Sigmoid colon (tissue), 7 donors: ENCODE results near the gene C19orf25. TPM values are rescaled to one million over a fixed set of nuclear protein-coding genes. Genes with fewer than 3 reads are reported as not detected.

Experiments
- DNase-seq: peaks from one replicate; pipeline ENCODE4 v3.0.0-alpha.2; 2019
- H3K27ac ChIP-seq, 4 donors: fragments of 200-600 bp; sonication (generic); one replicate each; pipeline ENCODE4 v1.5.1; 2016 to 2019; ENCODE audit warnings: mild to moderate bottlenecking in 1 of 4
- H3K27me3 ChIP-seq, 3 donors: fragments of 200-600 bp; sonication (generic); one replicate each; pipeline ENCODE4 v1.5.1; 2019; ENCODE audit warnings: mild to moderate bottlenecking in 1 of 3
- H3K36me3 ChIP-seq, 4 donors: fragments of 200-600 bp; sonication (generic); one replicate each; pipeline ENCODE4 v1.5.1; 2016 to 2019
- H3K4me1 ChIP-seq, 4 donors: fragments of 200-600 bp; sonication (generic); one replicate each; pipeline ENCODE4 v1.5.1; 2017 to 2019
- H3K4me3 ChIP-seq, 4 donors: fragments of 200-600 bp; sonication (generic); one replicate each; pipeline ENCODE4 v1.5.1; 2017 to 2019; ENCODE audit warnings: mild to moderate bottlenecking in 2 of 4, moderate library complexity in 1 of 4
- H3K9me3 ChIP-seq, 4 donors: fragments of 200-600 bp in 3 of 4; sonication (generic) in 3 of 4; one replicate each; pipeline versions ENCODE4 v1.5.1 to v1.6.1; 2013 to 2019
- EP300 ChIP-seq, 4 donors: sonication (generic); formaldehyde crosslinking; IDR thresholded peaks; one replicate each; pipeline ENCODE4 v1.6.1; 2017; ENCODE audit warnings: antibody characterized with exemption in 4 of 4
- POLR2A ChIP-seq, 2 donors: fragments of 450-650 bp; IDR thresholded peaks; one replicate each; pipeline ENCODE4 v1.6.1; 2016; ENCODE audit warnings: antibody characterized with exemption in 2 of 2, mild to moderate bottlenecking in 2 of 2, moderate library complexity in 2 of 2
- POLR2AphosphoS5 ChIP-seq, 4 donors: sonication (generic); formaldehyde crosslinking; IDR thresholded peaks; one replicate each; pipeline ENCODE4 v1.6.1; 2017; ENCODE audit warnings: antibody characterized with exemption in 4 of 4
- WGBS, 2 donors: extraction: QIAGEN DNeasy Blood & Tissue Kit; methylation state at CpG; one replicate each; pipeline ENCODE4 v1.1.7; 2013; 5-methylcytosine and 5-hydroxymethylcytosine counted together
- intact Hi-C: fragments of 100-400 bp; cut with DNase I; formaldehyde crosslinking; loops from one replicate; pipeline ENCODE4 v1.15.1; 2023
- polyA plus RNA-seq, 3 donors: library from polyadenylated mRNA; stranded (reverse); fragments of 200-250 nt; gene quantifications; one replicate each; pipeline ENCODE4 v1.2.3, GENCODE V29; 2013
- total RNA-seq, 4 donors: library from RNA; depleted of rRNA; stranded (reverse); fragments of >200 nt; gene quantifications; one replicate each; pipeline ENCODE4 v1.1.0, GENCODE V29; 2016
- TF ChIP-seq, protein P1 (sequence below), 4 experiments: fragments of 450-650 bp in 3 of 4; fragments of 200-600 bp in 1 of 4; IDR thresholded peaks; one replicate each; pipeline ENCODE4 v1.5.1; 2016 to 2019; ENCODE audit warnings: antibody characterized with exemption in 4 of 4, mild to moderate bottlenecking in 3 of 4, moderate library complexity in 2 of 4
- donor health status: healthy with polysubstance abuse.
- donor health status: Bipolar disorder and iron deficiency.
- donor health status: healthy.

Gene C19orf25
- total and polyA plus RNA-seq, 7 donors = 19.6 to 51.5 (median 26.0) TPM

DNA sequence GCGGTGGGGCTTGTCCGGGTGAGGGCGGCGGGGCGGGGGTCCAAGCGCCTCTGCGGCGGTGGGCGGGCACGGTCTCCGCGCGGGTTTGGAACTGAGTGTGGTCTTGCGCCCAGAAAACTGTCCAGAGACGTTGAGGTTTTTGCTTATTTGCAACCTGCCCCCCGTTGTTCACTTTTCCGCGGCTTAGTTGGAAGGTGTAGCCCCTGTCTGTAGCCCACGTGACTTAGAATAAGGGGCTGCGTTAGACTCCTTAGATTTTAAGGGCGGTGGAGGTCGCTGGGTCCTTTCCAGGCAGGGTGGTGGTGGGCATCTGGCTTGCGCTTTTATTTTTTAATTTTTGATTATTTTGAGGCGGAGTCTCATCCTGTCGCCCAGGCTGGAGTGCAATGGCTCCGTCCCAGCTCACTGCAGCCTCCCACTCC is 40.1 kb downstream of the C19orf25 start:
- DNase-seq = no peak
- WGBS, 2 donors = 1% methylated on average over 26 of the region's 26 CpGs
- H3K9me3 ChIP-seq = no peaks in the 10 kb centered on the region

GRCh38 chr19:1438035-1438932 is 40.7 kb downstream of the C19orf25 start, which contains the start of gene RPS15:
TSS of gene RPS15 (plus strand) at chr19:1438396. CDS start at chr19:1438426, 30 bp downstream.
- peaks cover 26 to 63% (median 40%) of the 10 kb centered on the region in 4 donors for H3K36me3 ChIP-seq
- H3K4me3 ChIP-seq = peak within 1 kb of the TSS; percentile 70 to 99 (median 82)
- intact Hi-C loops = loop anchor here (5.0 kb wide), 1 partner anchor 401 kb away; no protein-coding TSS in a partner anchor
- TF ChIP-seq, protein P1, sequence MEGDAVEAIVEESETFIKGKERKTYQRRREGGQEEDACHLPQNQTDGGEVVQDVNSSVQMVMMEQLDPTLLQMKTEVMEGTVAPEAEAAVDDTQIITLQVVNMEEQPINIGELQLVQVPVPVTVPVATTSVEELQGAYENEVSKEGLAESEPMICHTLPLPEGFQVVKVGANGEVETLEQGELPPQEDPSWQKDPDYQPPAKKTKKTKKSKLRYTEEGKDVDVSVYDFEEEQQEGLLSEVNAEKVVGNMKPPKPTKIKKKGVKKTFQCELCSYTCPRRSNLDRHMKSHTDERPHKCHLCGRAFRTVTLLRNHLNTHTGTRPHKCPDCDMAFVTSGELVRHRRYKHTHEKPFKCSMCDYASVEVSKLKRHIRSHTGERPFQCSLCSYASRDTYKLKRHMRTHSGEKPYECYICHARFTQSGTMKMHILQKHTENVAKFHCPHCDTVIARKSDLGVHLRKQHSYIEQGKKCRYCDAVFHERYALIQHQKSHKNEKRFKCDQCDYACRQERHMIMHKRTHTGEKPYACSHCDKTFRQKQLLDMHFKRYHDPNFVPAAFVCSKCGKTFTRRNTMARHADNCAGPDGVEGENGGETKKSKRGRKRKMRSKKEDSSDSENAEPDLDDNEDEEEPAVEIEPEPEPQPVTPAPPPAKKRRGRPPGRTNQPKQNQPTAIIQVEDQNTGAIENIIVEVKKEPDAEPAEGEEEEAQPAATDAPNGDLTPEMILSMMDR (IDR thresholded peaks at IDR 0.05) = peak; percentile 74 to 95 (median 90)
- TF ChIP-seq POLR2A (IDR thresholded peaks at IDR 0.05) (peak; percentile 89 to 90), POLR2AphosphoS5 (IDR thresholded peaks at IDR 0.05) (peak; percentile 95 to 99 (median 97)), EP300 (IDR thresholded peaks at IDR 0.05) (no peak)
- H3K27me3 ChIP-seq = no peaks in the 10 kb centered on the region
- 1 to 2% methylated on average over 100 of the region's 100 CpGs for WGBS, 2 donors
- peak within 1 kb of the TSS; percentile 85 to 91 (median 88) for H3K27ac ChIP-seq
- DNase-seq = peak; percentile 97
- no peaks in the 10 kb centered on the region for H3K9me3 ChIP-seq
- peaks cover 0 to 31% (median 27%) of the 10 kb centered on the region in 4 donors for H3K4me1 ChIP-seq

More for the DNA sequence above, 40.1 kb downstream of the C19orf25 start:
- TF ChIP-seq POLR2AphosphoS5 (IDR thresholded peaks at IDR 0.05) = no peak
- TF ChIP-seq EP300 (IDR thresholded peaks at IDR 0.05) = no peak
- TF ChIP-seq POLR2A (IDR thresholded peaks at IDR 0.05) = no peak
- TF ChIP-seq, protein P1 (IDR thresholded peaks at IDR 0.05) = no peak
- Histone ChIP-seq H3K36me3 (peaks cover 24 to 56% (median 33%) of the 10 kb centered on the region in 4 donors), H3K27ac (peak overlapping the region; percentile 85 to 91 (median 88)), H3K4me3 (peak overlapping the region; percentile 70 to 99 (median 82)), H3K27me3 (no peaks in the 10 kb centered on the region), H3K4me1 (peaks cover 0 to 31% (median 27%) of the 10 kb centered on the region in 4 donors)
- intact Hi-C loops = loop anchor here (5.0 kb wide), 1 partner anchor 402 kb away; no protein-coding TSS in a partner anchor

DNA sequence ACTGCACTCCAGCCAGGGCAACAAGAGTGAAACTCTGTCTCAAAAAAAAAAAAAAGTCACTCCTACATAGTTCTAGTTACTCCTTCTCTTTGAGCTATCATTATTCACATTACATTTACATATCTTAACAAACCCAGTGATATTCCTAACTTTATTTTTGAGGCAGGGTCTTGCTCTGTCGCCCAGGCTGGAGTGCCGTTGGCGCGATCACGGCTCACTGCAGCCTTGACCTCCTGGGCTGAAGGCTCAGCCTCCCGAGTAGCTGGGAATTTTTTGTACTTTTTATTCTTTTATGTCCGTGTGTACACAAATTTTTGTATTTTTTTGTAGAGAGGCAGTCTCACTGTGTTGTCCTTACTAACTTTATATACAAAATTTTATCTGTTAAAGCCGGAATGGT is 41.4 kb downstream of the C19orf25 start:
- WGBS, 2 donors = 42 to 69% methylated on average over 8 of the region's 8 CpGs
- no peaks in the 10 kb centered on the region for H3K27me3 ChIP-seq
- peak overlapping the region in 2 of 4 donors; percentile 85 to 90 for H3K27ac ChIP-seq
- H3K36me3 ChIP-seq = peaks cover 33 to 66% (median 47%) of the 10 kb centered on the region in 4 donors
- TF ChIP-seq EP300 (IDR thresholded peaks at IDR 0.05) (no peak), POLR2AphosphoS5 (IDR thresholded peaks at IDR 0.05) (no peak), POLR2A (IDR thresholded peaks at IDR 0.05) (no peak)
- TF ChIP-seq, protein P1 (IDR thresholded peaks at IDR 0.05) = no peak
- no peak for DNase-seq
- intact Hi-C loops = loop anchor here (5.0 kb wide), 1 partner anchor 400 kb away; no protein-coding TSS in a partner anchor
- H3K4me1 ChIP-seq = peaks cover 0 to 31% (median 27%) of the 10 kb centered on the region in 4 donors
- H3K4me3 ChIP-seq = peak overlapping the region in 2 of 4 donors; percentile 75 to 89
- H3K9me3 ChIP-seq = no peaks in the 10 kb centered on the region

- TF ChIP-seq EP300 (IDR thresholded peaks at IDR 0.05) = no peak
- TF ChIP-seq, protein P1 (IDR thresholded peaks at IDR 0.05) = no peak
- TF ChIP-seq POLR2AphosphoS5 (IDR thresholded peaks at IDR 0.05) = no peak
- no peak for TF ChIP-seq POLR2A (IDR thresholded peaks at IDR 0.05)
Measured at GRCh38 chr19:1435378-1435989, 43.5 kb downstream of the C19orf25 start.

More at GRCh38 chr19:1435378-1435989, 43.5 kb downstream of the C19orf25 start:
- Histone ChIP-seq H3K4me3 (no peak overlapping the region), H3K36me3 (peaks cover 37 to 66% (median 45%) of the 10 kb centered on the region in 4 donors), H3K4me1 (peaks cover 0 to 23% (median 22%) of the 10 kb centered on the region in 4 donors), H3K9me3 (no peaks in the 10 kb centered on the region), H3K27ac (no peak overlapping the region), H3K27me3 (no peaks in the 10 kb centered on the region)
- no peak for DNase-seq
- WGBS, 2 donors = 83 to 87% methylated on average over 21 of the region's 21 CpGs
- intact Hi-C loops = loop anchor here (5.0 kb wide), 1 partner anchor 398 kb away; no protein-coding TSS in a partner anchor
